C4-2B (cell line): ENCODE measurements around the gene TOMM34.

ENCODE experiments used
- ZFX ChIP-seq: fragments of 450-650 bp; IDR thresholded peaks from 2 replicates; pipeline ENCODE4 v1.6.1; 2017
- TF ChIP-seq, protein P1 (sequence below): fragments of 450-650 bp; conservative IDR thresholded peaks from 2 replicates; pipeline ENCODE4 v1.5.1; 2017; ENCODE audit warnings: mild to moderate bottlenecking

DNA sequence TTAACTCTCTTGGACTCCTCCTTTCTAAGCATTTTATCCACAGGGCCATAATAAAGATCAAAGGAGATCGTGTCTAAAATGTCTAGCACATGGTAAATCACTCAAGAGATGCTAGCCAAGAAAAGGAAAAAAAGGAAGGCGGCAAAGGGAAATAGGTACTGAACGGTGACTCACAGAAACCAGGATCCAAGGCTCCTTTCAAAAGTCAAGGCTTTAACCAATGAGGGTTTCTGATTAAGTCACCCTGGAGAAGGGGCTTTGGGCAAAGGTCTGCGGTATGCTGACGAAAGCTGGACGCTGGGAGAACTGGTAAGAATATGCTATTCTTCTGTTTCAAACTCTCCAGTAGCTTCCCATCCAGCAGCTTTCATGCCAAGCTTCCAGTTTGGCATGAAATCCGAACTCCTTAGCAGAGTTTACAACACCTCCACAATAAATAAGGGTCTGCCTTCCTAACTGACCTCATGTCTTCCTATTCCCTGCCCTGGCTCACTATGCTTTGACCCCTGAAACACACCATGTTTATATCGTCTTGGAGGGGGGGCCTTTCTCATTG is 1.0 kb downstream of the TOMM34 start:
- TF ChIP-seq, protein P1, sequence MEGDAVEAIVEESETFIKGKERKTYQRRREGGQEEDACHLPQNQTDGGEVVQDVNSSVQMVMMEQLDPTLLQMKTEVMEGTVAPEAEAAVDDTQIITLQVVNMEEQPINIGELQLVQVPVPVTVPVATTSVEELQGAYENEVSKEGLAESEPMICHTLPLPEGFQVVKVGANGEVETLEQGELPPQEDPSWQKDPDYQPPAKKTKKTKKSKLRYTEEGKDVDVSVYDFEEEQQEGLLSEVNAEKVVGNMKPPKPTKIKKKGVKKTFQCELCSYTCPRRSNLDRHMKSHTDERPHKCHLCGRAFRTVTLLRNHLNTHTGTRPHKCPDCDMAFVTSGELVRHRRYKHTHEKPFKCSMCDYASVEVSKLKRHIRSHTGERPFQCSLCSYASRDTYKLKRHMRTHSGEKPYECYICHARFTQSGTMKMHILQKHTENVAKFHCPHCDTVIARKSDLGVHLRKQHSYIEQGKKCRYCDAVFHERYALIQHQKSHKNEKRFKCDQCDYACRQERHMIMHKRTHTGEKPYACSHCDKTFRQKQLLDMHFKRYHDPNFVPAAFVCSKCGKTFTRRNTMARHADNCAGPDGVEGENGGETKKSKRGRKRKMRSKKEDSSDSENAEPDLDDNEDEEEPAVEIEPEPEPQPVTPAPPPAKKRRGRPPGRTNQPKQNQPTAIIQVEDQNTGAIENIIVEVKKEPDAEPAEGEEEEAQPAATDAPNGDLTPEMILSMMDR: no peak
- TF ChIP-seq ZFX: no peak
